Measurements from ENCODE around the gene HOMER2.

DNA sequence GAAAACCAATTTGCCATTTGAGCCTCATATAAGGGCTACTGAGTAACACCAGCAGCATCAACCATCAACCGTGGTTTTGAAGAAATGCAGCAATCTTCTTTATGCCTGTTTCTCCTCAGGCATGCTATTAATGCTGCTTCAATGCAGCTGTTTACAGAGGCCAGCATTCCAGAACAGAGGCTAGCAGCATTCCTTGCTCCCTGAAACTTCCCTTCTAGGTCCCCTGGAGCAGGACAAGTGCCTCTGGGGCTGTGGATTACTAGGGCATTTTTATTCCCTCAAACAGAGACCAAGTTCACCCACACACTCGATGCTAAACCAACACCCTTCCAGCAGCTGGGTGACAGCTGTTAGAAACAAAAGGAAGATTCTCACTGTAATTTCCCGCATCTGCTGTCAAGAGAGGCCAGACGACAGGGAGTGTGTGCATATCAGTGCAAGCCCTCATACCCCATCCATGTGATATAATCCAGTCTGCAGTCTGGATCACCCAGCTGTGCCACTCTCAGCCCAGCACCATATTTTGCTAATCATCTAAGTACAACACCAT, 57.5 kb downstream of the HOMER2 start:
- TF ChIP-seq, protein P1, sequence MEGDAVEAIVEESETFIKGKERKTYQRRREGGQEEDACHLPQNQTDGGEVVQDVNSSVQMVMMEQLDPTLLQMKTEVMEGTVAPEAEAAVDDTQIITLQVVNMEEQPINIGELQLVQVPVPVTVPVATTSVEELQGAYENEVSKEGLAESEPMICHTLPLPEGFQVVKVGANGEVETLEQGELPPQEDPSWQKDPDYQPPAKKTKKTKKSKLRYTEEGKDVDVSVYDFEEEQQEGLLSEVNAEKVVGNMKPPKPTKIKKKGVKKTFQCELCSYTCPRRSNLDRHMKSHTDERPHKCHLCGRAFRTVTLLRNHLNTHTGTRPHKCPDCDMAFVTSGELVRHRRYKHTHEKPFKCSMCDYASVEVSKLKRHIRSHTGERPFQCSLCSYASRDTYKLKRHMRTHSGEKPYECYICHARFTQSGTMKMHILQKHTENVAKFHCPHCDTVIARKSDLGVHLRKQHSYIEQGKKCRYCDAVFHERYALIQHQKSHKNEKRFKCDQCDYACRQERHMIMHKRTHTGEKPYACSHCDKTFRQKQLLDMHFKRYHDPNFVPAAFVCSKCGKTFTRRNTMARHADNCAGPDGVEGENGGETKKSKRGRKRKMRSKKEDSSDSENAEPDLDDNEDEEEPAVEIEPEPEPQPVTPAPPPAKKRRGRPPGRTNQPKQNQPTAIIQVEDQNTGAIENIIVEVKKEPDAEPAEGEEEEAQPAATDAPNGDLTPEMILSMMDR (conservative IDR thresholded peaks at IDR 0.05; ENCODE audit: low read length), result no peak
- no peak for TF ChIP-seq EZH2phosphoT487 (IDR thresholded peaks at IDR 0.05; ENCODE audit: borderline replicate concordance, low read depth, low read length)
